Measurements from ENCODE around the gene URB1.
A peak's percentile ranks its signal among the peaks of the same experiment; 100 is the strongest.

URB1 gene

DNA sequence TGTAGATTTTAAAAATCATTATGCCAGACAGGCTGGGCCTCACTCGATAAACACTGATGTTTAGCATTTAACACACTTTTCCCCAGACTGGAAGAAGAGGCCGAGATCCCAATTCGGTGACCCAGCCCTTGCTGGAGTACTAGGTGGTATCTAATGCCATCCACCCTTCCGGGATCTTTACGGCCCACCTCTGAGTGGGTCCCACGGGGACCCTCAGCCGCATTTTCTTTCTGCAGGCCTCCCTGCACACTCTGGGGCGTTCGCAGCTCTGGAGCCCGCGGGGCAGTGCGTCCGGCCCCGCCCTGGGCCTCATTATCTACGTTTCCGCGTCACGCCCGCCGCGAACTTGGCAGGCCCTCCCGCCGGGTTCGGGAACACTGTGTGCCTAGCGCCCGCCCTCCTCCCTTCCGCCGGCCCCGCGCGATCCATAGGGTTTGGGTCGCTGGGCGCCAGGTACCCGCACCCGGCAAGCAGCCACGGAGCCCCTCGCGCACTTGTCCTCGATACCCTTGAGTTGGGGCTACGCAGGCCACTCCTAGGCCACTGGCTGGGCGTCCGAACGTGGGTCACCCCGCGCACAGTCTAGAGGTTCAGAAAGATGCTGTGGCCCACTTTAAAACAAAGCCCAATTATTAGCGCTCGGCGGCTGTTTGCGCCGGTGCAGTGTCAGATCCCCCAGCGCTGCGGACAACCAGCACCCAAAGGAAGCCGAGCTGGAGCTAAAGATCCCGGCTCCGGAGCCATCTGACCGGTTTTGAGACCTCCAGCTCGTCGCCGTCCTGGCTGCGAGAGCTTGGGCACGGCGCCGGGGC is 18.7 kb upstream of the URB1 start:
- peak overlapping the region; percentile 31 for H3K4me3 ChIP-seq (ENCODE audit: low read depth, low read length)

GRCh38 chr21:32410916-32411315 is 18.1 kb upstream of the URB1 start:
- DNase-seq (ENCODE audit: low read depth), result no peak
- TF ChIP-seq, protein P1, sequence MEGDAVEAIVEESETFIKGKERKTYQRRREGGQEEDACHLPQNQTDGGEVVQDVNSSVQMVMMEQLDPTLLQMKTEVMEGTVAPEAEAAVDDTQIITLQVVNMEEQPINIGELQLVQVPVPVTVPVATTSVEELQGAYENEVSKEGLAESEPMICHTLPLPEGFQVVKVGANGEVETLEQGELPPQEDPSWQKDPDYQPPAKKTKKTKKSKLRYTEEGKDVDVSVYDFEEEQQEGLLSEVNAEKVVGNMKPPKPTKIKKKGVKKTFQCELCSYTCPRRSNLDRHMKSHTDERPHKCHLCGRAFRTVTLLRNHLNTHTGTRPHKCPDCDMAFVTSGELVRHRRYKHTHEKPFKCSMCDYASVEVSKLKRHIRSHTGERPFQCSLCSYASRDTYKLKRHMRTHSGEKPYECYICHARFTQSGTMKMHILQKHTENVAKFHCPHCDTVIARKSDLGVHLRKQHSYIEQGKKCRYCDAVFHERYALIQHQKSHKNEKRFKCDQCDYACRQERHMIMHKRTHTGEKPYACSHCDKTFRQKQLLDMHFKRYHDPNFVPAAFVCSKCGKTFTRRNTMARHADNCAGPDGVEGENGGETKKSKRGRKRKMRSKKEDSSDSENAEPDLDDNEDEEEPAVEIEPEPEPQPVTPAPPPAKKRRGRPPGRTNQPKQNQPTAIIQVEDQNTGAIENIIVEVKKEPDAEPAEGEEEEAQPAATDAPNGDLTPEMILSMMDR (IDR thresholded peaks at IDR 0.05; ENCODE audit: insufficient read depth, low read depth, low read length, missing control alignments), result no peak
- no peak overlapping the region for H3K4me3 ChIP-seq (ENCODE audit: low read depth, low read length)

More for the DNA sequence above, 18.7 kb upstream of the URB1 start:
- no peak for DNase-seq (ENCODE audit: low read depth)
- TF ChIP-seq, protein P1 (IDR thresholded peaks at IDR 0.05; ENCODE audit: insufficient read depth, low read depth, low read length, missing control alignments), result no peak

DNA sequence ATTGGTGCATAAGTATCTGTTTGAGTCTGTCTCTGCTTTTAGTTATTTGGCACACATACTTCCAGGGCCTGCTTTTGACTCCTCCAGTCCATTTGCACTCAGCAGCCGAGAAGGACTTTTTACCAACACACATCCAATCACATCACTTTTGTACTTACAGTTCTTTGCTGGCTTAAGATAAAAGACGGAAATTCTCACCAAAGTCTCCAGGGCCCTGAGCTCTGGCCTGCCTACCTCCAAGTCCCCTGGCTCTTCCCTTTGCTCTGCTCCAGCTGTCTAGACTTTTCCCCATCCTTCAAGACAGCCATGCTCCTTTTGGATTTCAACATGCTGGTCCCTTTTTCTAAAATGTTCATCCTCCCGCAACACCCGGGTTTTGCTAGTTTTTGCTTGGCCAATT is 17.5 kb upstream of the URB1 start:
- H3K4me3 ChIP-seq (ENCODE audit: low read depth, low read length), result no peak overlapping the region
- TF ChIP-seq, protein P1 (IDR thresholded peaks at IDR 0.05; ENCODE audit: insufficient read depth, low read depth, low read length, missing control alignments), result no peak
- no peak for DNase-seq (ENCODE audit: low read depth)

DNA sequence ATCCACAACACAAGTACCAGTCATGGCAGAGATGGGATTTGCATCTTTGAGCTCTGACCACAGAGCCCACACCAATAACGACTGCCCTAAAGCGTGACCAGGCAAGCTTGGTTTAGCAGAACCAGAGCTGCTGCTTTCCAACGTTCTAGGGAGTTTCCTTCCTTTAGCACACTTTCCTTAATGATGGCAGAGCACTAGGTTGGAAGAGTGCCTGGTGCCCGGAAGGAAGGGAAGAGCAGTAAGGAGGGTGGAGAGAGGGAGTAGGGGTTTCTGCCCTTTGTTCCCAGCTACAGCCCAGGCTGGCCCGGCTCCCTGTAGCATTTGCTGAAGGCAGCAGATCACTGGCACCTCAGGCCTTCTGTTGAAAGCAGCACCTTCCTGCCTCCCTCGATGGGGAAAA is 13.6 kb upstream of the URB1 start:
- H3K4me3 ChIP-seq (ENCODE audit: low read depth, low read length), result no peak overlapping the region
- DNase-seq (ENCODE audit: low read depth), result no peak
- TF ChIP-seq, protein P1 (IDR thresholded peaks at IDR 0.05; ENCODE audit: insufficient read depth, low read depth, low read length, missing control alignments), result no peak

DNA sequence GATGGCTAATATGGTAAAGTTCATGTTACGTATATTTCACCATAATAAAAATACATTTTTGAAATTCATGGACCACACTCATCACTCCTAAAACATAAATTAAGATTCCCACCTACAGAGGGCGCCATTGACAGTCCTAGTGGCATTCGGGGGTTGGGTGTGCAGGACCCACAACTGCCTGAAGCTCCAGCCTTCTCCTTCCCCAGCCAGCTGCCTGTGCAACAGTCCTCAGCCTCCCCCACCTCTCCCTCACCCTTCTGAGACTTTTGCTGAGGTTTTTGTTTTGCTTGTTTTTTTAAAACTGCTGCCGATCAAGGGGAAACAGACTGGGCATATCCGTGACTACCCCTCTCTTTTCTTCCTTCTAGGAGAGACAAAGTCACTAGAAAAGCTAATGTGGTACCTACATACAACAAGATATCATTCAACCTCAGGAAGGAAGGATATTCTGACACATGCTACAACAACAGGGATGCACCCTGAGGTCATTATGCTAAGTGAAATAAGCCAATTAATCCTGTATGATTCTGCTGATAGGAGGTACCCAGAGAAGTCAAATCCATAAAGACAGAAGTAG is 10.5 kb upstream of the URB1 start:
- TF ChIP-seq, protein P1 (IDR thresholded peaks at IDR 0.05; ENCODE audit: insufficient read depth, low read depth, low read length, missing control alignments), result peak; percentile 40
- DNase-seq (ENCODE audit: low read depth), result peak; percentile 48
- H3K4me3 ChIP-seq (ENCODE audit: low read depth, low read length), result no peak overlapping the region

DNA sequence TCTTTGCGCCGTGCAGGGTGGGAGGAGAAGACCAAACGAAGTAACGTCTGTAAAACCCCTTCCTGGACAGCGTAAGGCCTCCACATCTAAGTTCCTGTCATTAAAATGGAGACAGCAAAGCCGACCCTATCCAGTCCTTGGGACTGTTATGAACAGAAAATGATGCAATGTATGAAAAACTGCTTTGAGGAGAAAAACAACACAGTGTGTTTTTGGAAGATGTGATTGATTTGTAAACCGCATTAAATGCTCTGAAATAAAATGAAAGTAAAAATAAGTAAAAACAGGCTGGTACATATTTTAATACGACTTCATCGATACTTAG is 827 bp upstream of the URB1 start:
- peak overlapping the region; percentile 88 for H3K4me3 ChIP-seq (ENCODE audit: low read depth, low read length)
- DNase-seq (ENCODE audit: low read depth), result no peak
- TF ChIP-seq, protein P1 (IDR thresholded peaks at IDR 0.05; ENCODE audit: insufficient read depth, low read depth, low read length, missing control alignments), result no peak
